Panc1 (cell line): Measurements from ENCODE around the gene ALDH16A1. TPM values are rescaled to one million over a fixed set of nuclear protein-coding genes. Genes with fewer than 3 reads are reported as not detected.

ENCODE experiments used
- ATAC-seq: fragments of 200-7000 bp; cut with Tn5 transposase; 2 replicates; pipeline ENCODE4 v1.9.1; 2020; ENCODE audit warnings: mild to moderate bottlenecking, moderate library complexity
- BruUV-seq: library from RNA; stranded (reverse); fragments of 400-500 nt; replicated peaks from 2 replicates; lab custom pipeline; 2021; lab: Mats Ljungman, UMichigan
- CTCF ChIA-PET: fragments of 300-600 bp; sonication (Branson Sonifier 250); formaldehyde crosslinking; loops from one replicate; lab custom pipeline; 2022; ENCODE audit warnings: antibody characterized with exemption; lab: Charles Lee
- POLR2A ChIA-PET: fragments of 300-600 bp; sonication (Branson Sonifier 250); formaldehyde crosslinking; loops from one replicate; lab custom pipeline; 2022; ENCODE audit warnings: antibody characterized with exemption; lab: Charles Lee
- DNase-seq: peaks from one replicate; pipeline ENCODE4 v3.0.0-alpha.2; 2010; ENCODE audit warnings: low read depth, low spot score
- H3K27ac ChIP-seq: 2 replicates; pipeline ENCODE4 v1.5.1; 2011; ENCODE audit warnings: mild to moderate bottlenecking, low read length, inconsistent platforms
- H3K27me3 ChIP-seq: fragments of 200-500 bp; sonication (Bioruptor generic); 2 replicates; pipeline ENCODE4 v1.6.0; 2014; ENCODE audit warnings: low read length, inconsistent platforms; ENCODE audit not compliant: control insufficient read depth, insufficient read depth
- H3K36me3 ChIP-seq: fragments of 200-500 bp; sonication (Bioruptor generic); 2 replicates; pipeline ENCODE4 v1.5.1; 2014; ENCODE audit warnings: inconsistent platforms, mild to moderate bottlenecking, low read length, moderate library complexity; ENCODE audit not compliant: control insufficient read depth, insufficient read depth
- H3K4me1 ChIP-seq: 2 replicates; pipeline ENCODE4 v1.5.1; 2011; ENCODE audit warnings: inconsistent platforms, mild to moderate bottlenecking, low read length, moderate library complexity; ENCODE audit not compliant: control insufficient read depth, insufficient read depth
- H3K4me3 ChIP-seq, 2 experiments: 2 replicates each; pipeline ENCODE4 v1.5.1; 2011 to 2012; ENCODE audit warnings: low read depth in 2 of 2, low read length in 2 of 2, mild to moderate bottlenecking in 2 of 2, inconsistent platforms in 1 of 2, moderate library complexity in 1 of 2
- H3K9me3 ChIP-seq: fragments of 200-500 bp; sonication (Bioruptor generic); 2 replicates; pipeline ENCODE4 v1.5.1; 2014; ENCODE audit warnings: low read depth, mild to moderate bottlenecking, inconsistent platforms, low read length, moderate library complexity; ENCODE audit not compliant: control insufficient read depth, insufficient read depth
- POLR2AphosphoS5 ChIP-seq: IDR thresholded peaks from 2 replicates; pipeline ENCODE4 v1.6.1; 2012; ENCODE audit warnings: mild to moderate bottlenecking, low read depth, low read length, moderate library complexity
- SIN3A ChIP-seq: IDR thresholded peaks from 2 replicates; pipeline ENCODE4 v1.6.1; 2012; ENCODE audit warnings: low read depth, mild to moderate bottlenecking, low read length, moderate library complexity, borderline replicate concordance; ENCODE audit not compliant: insufficient read depth
- TCF7L2 ChIP-seq: IDR thresholded peaks from 2 replicates; pipeline ENCODE4 v1.6.1; 2011; ENCODE audit warnings: mild to moderate bottlenecking, low read depth, low read length, inconsistent platforms
- in situ Hi-C: cut with HindIII; loops from 2 replicates; pipeline ENCODE4 v1.10.0; 2016; ENCODE audit warnings: low sequenced_read_pairs, low pct_unique_long_range_greater_than_20kb
- intact Hi-C: fragments of 100-400 bp; cut with micrococcal nuclease; formaldehyde crosslinking; loops from one replicate; pipeline ENCODE4 v1.10.0; 2022; ENCODE audit not compliant: unreplicated experiment
- total RNA-seq: library from RNA; stranded (reverse); gene quantifications from one replicate; pipeline ENCODE4 v1.2.1, GENCODE V29; 2021; ENCODE audit not compliant: unreplicated experiment
- TF ChIP-seq, protein P1 (sequence below): fragments of 450-650 bp; IDR thresholded peaks from 2 replicates; pipeline ENCODE4 v1.5.1; 2017; ENCODE audit warnings: mild to moderate bottlenecking
- TF ChIP-seq, protein P2 (sequence below), 2 experiments: IDR thresholded peaks; 2 replicates each; pipeline ENCODE4 v1.6.1; 2011 to 2012; ENCODE audit warnings: low read depth in 2 of 2, control low read depth in 1 of 2, low read length in 1 of 2, mild to moderate bottlenecking in 1 of 2, moderate library complexity in 1 of 2; ENCODE audit not compliant: insufficient read depth in 1 of 2

Gene ALDH16A1
- total RNA-seq, 1 experiment from 2014 or later, result 19.6 TPM

DNA sequence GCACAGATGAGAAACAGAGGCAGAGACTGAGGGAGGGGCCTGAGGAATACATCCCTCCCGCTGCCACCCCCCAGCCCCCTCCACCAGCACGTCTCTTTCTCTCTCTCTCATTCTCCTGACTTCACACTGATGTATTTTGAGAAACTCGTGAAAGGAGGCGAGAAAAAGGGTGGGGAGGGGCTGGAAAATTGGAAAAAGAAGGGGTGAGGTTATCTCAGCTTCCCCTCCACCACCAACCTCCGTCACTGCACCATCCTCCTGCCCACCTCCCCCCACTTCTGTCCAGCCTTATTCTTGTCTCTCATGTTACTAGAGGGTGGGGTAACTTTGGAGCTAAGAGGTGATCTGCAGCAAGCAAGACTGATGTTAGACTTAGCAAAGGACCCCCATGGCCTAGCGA lies 13.2 kb upstream of the ALDH16A1 start:
- ATAC-seq (no peak), DNase-seq (no peak)
- no peak overlapping the region for H3K4me3 ChIP-seq
- no peak overlapping the region for H3K27ac ChIP-seq
- POLR2A ChIA-PET, result no interaction called here
- H3K27me3 ChIP-seq, result peaks cover 9% of the 10 kb centered on the region; the same call in 1 of the 2 replicates
- CTCF ChIA-PET, result no interaction called here
- H3K9me3 ChIP-seq, result no peaks in the 10 kb centered on the region
- no peak for TF ChIP-seq POLR2AphosphoS5
- TF ChIP-seq, protein P1, sequence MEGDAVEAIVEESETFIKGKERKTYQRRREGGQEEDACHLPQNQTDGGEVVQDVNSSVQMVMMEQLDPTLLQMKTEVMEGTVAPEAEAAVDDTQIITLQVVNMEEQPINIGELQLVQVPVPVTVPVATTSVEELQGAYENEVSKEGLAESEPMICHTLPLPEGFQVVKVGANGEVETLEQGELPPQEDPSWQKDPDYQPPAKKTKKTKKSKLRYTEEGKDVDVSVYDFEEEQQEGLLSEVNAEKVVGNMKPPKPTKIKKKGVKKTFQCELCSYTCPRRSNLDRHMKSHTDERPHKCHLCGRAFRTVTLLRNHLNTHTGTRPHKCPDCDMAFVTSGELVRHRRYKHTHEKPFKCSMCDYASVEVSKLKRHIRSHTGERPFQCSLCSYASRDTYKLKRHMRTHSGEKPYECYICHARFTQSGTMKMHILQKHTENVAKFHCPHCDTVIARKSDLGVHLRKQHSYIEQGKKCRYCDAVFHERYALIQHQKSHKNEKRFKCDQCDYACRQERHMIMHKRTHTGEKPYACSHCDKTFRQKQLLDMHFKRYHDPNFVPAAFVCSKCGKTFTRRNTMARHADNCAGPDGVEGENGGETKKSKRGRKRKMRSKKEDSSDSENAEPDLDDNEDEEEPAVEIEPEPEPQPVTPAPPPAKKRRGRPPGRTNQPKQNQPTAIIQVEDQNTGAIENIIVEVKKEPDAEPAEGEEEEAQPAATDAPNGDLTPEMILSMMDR, result no peak
- no peak for TF ChIP-seq TCF7L2
- TF ChIP-seq SIN3A, result no peak
- TF ChIP-seq, protein P2, sequence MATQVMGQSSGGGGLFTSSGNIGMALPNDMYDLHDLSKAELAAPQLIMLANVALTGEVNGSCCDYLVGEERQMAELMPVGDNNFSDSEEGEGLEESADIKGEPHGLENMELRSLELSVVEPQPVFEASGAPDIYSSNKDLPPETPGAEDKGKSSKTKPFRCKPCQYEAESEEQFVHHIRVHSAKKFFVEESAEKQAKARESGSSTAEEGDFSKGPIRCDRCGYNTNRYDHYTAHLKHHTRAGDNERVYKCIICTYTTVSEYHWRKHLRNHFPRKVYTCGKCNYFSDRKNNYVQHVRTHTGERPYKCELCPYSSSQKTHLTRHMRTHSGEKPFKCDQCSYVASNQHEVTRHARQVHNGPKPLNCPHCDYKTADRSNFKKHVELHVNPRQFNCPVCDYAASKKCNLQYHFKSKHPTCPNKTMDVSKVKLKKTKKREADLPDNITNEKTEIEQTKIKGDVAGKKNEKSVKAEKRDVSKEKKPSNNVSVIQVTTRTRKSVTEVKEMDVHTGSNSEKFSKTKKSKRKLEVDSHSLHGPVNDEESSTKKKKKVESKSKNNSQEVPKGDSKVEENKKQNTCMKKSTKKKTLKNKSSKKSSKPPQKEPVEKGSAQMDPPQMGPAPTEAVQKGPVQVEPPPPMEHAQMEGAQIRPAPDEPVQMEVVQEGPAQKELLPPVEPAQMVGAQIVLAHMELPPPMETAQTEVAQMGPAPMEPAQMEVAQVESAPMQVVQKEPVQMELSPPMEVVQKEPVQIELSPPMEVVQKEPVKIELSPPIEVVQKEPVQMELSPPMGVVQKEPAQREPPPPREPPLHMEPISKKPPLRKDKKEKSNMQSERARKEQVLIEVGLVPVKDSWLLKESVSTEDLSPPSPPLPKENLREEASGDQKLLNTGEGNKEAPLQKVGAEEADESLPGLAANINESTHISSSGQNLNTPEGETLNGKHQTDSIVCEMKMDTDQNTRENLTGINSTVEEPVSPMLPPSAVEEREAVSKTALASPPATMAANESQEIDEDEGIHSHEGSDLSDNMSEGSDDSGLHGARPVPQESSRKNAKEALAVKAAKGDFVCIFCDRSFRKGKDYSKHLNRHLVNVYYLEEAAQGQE (IDR thresholded peaks at IDR 0.05; ENCODE audit: insufficient read depth in 1 of 2, low read depth in 2 of 2, low read length in 1 of 2), result no peak
- no TSS peak for BruUV-seq
- intact Hi-C loops (loop anchor here (5.0 kb wide), 1 partner anchor 48 kb away; no protein-coding TSS in a partner anchor), in situ Hi-C loops (no loop called here)
- H3K36me3 ChIP-seq, result no peaks in the 10 kb centered on the region
- H3K4me1 ChIP-seq, result no peaks in the 10 kb centered on the region; the same call in 1 of the 2 replicates

DNA sequence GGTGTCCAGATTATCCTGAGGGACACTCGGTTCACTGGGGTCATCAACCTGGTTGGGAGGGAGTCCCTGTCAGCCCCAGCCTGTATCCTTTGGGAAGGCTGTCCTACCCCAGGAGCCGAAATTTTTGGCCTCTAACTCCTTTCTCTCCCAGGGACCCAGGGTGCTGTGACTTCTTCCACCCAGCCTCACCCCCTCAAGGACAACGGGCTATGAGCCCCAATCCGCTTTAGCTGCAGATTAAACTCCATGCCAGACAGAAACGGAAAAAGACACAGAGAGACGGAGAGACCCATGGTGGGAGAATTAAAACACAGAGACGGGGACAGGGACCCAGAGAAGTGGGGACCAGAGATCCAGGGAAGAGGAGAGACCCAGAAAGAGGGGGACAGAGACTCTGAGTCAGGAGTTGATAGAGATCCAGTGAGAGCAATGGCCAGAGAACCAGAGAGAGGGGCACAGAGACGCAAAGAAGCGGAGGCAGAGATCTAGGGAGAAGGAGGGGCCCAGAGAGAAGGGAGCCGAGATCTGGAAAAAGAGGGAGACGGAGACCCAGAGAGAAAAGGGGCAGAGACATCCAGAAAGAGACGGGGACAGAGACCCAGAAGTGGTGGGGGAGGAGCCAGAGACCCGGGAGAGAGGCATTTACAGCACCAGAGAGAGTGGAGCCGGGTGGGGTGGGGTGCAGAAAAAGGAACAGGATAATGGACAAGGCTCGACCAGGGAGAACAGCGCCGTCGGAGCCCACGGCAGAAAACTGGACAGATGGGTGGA lies 12.4 kb upstream of the ALDH16A1 start:
- POLR2A ChIA-PET, result no interaction called here
- no peak overlapping the region for H3K27ac ChIP-seq
- H3K27me3 ChIP-seq, result peaks cover 9% of the 10 kb centered on the region; the same call in 1 of the 2 replicates
- no peak for TF ChIP-seq POLR2AphosphoS5
- TF ChIP-seq SIN3A, result no peak
- TF ChIP-seq, protein P2 (IDR thresholded peaks at IDR 0.05; ENCODE audit: insufficient read depth in 1 of 2, low read depth in 2 of 2, low read length in 1 of 2), result no peak
- TF ChIP-seq TCF7L2, result no peak
- TF ChIP-seq, protein P1, result no peak; the same call in 1 of the 2 replicates
- intact Hi-C loops (loop anchor here (5.0 kb wide), 1 partner anchor 48 kb away; no protein-coding TSS in a partner anchor), in situ Hi-C loops (no loop called here)
- no peaks in the 10 kb centered on the region; the same call in 1 of the 2 replicates for H3K4me1 ChIP-seq
- H3K36me3 ChIP-seq, result no peaks in the 10 kb centered on the region
- DNase-seq (no peak), ATAC-seq (no peak)
- no TSS peak for BruUV-seq
- no peaks in the 10 kb centered on the region for H3K9me3 ChIP-seq
- CTCF ChIA-PET, result no interaction called here
- peak overlapping the region; percentile 28 to 45 for H3K4me3 ChIP-seq
